ENCODE data around the gene ZNHIT1.

ZNHIT1 gene

GRCh38 chr7:101218236-101219125 is 516 bp downstream of the ZNHIT1 start:
- DNase-seq (ENCODE audit: low read depth): peak; percentile 24

- DNase-seq (ENCODE audit: low read depth): no peak
Measured at GRCh38 chr7:101220295-101220694, 2.3 kb downstream of the ZNHIT1 start.

GRCh38 chr7:101222275-101222830 is 4.4 kb downstream of the ZNHIT1 start:
- no peak for DNase-seq (ENCODE audit: low read depth)

- DNase-seq (ENCODE audit: low read depth): no peak
Measured at GRCh38 chr7:101223528-101223927, 5.6 kb downstream of the ZNHIT1 start.

GRCh38 chr7:101225650-101226049 is 7.7 kb downstream of the ZNHIT1 start:
- no peak for DNase-seq (ENCODE audit: low read depth)

- no peak for DNase-seq (ENCODE audit: low read depth)
Measured at GRCh38 chr7:101226721-101227120, 8.8 kb downstream of the ZNHIT1 start.

GRCh38 chr7:101231644-101232043 is 13.7 kb downstream of the ZNHIT1 start:
- peak; percentile 51 for DNase-seq (ENCODE audit: low read depth)

GRCh38 chr7:101232141-101232850 is 14.3 kb downstream of the ZNHIT1 start:
- DNase-seq (ENCODE audit: low read depth): peak; percentile 21

GRCh38 chr7:101233907-101234547 is 16.1 kb downstream of the ZNHIT1 start:
- DNase-seq (ENCODE audit: low read depth): no peak

- no peak for DNase-seq (ENCODE audit: low read depth)
Measured at GRCh38 chr7:101234636-101235035, 16.7 kb downstream of the ZNHIT1 start.

GRCh38 chr7:101235050-101235449 is 17.1 kb downstream of the ZNHIT1 start:
- no peak for DNase-seq (ENCODE audit: low read depth)

GRCh38 chr7:101235522-101235921 is 17.6 kb downstream of the ZNHIT1 start:
- DNase-seq (ENCODE audit: low read depth): no peak

GRCh38 chr7:101236292-101236835 is 18.4 kb downstream of the ZNHIT1 start:
- no peak for DNase-seq (ENCODE audit: low read depth)

- peak; percentile 50 for DNase-seq (ENCODE audit: low read depth)
Measured at GRCh38 chr7:101237206-101238067, 19.5 kb downstream of the ZNHIT1 start, which contains the start of gene CLDN15. CLDN15 (minus strand) TSS chr7:101237802; CDS start chr7:101237581, 221 bp downstream.

GRCh38 chr7:101238226-101239182 is 20.5 kb downstream of the ZNHIT1 start:
- no peak for DNase-seq (ENCODE audit: low read depth)

GRCh38 chr7:101239191-101239950 is 21.4 kb downstream of the ZNHIT1 start:
- no peak for DNase-seq (ENCODE audit: low read depth)

- no peak for DNase-seq (ENCODE audit: low read depth)
Measured at GRCh38 chr7:101239951-101240220, 21.9 kb downstream of the ZNHIT1 start.

- DNase-seq (ENCODE audit: low read depth): no peak
Measured at GRCh38 chr7:101240226-101241014, 22.5 kb downstream of the ZNHIT1 start.

GRCh38 chr7:101241015-101241363 is 23.0 kb downstream of the ZNHIT1 start:
- DNase-seq (ENCODE audit: low read depth): no peak

Data from EH (cell line).